HFF-Myc (cell line): ENCODE data around the gene EIF4E.
A peak's percentile ranks its signal among the peaks of the same experiment; 100 is the strongest.

Experiments used
- DNase-seq: peaks from one replicate; pipeline ENCODE4 v3.0.0-alpha.2; 2011; ENCODE audit warnings: low read depth; ENCODE audit errors: extremely low read depth
- H3K4me3 ChIP-seq: replicated peaks from 2 replicates; pipeline ENCODE4 v1.5.1; 2011; ENCODE audit warnings: low read depth, mild to moderate bottlenecking, control low read depth, low read length
- CTCF ChIP-seq: IDR thresholded peaks from 2 replicates; pipeline ENCODE4 v1.5.1; 2012; ENCODE audit warnings: mild to moderate bottlenecking, low read depth, low read length, control low read depth; ENCODE audit errors: missing control alignments

EIF4E gene

DNA sequence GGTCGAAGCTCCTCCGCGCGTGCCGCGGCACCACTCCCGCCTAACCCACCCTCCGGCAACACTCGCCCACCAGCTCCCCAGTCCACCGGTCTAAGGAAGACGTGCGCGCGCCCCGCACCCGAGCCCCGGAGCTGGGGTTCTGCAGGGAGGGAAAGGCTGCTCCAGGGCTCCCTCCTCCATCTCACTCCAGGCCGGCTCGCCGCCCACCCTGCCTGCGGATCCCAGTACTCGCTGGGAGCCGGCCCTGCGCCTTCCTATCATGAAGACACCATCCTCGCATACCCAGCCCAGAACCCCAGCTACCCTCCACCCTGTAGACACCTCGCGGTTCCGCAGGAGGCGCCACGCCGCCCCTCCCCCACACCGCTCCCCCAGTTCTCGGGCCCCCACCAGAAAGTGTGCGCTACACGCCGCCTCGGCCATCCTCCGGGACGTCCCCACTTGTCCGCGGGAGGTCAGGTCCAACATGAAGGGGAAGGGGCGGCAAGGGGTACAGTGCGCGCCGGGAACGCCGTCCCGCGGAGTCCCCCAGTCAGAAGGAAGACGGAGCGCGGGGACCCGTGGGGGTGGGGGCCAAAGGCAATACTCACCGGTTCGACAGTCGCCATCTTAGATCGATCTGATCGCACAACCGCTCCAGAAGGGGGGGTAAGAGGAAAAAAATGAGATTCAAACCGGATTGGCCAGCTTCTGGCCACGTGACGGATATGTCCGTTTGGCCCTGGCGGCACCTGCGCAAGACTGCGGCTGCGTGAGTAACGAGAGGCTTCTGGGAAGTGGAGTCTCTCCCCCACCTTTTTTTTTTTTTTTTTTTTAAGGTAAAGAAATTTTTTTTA, at the start of gene EIF4E:
TSS of gene EIF4E (minus strand) at position 629 of the 836 bp plus-strand sequence. CDS start at position 608, 21 bp downstream.
- DNase-seq: peak; percentile 96
- peak; percentile 8 for TF ChIP-seq CTCF

GRCh38 chr4:98977557-98977956, 48.6 kb upstream of the EIF4E start:
- no peak for TF ChIP-seq CTCF
- DNase-seq: no peak
- no peak overlapping the region for H3K4me3 ChIP-seq

More for the DNA sequence above, at the start of gene EIF4E:
- H3K4me3 ChIP-seq: peak within 1 kb of the TSS; percentile 90

DNA sequence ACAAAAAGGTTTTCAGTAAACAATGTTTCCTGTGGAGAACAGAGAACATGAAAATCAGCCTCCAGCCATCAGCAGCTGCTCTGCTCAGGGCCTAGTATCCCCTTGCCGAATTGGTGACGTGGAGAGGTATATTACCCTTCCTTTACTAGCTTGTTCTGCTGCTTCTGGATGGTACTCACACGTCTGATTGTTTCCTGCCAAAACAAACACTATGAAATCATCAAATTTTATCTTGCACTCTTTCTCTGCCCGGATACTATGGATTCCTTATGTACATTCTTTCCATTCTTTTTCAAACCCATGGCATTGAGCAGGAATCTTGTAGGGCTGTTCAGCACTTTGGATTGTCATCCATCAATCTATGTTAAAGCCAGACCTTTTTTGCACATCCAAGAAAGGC, 47.8 kb upstream of the EIF4E start:
- no peak for DNase-seq
- H3K4me3 ChIP-seq: no peak overlapping the region
- no peak for TF ChIP-seq CTCF

- TF ChIP-seq CTCF: no peak
- DNase-seq: no peak
- H3K4me3 ChIP-seq: no peak overlapping the region
Observed at GRCh38 chr4:98969878-98970785, 41.2 kb upstream of the EIF4E start.

GRCh38 chr4:98967786-98968329, 38.9 kb upstream of the EIF4E start:
- H3K4me3 ChIP-seq: no peak overlapping the region
- TF ChIP-seq CTCF: no peak
- no peak for DNase-seq

DNA sequence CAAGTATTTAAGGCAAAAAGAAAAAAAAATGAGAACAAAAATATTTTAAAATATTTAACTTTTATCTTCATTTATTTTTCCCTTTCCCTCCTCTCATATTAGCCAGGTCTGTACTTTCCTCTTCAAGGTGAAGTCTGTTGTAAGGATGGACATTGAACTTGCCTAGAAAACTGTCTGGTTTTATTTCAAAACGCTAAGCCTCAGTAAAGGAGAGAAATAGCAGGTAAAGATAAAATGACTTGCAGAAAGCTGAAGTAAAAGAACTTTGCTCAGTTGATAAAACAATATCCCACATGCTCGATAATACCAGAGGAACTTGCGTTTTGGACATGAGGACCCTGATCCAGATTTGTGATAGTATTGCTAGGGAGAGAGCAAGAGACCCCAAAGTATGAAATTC, 38.0 kb upstream of the EIF4E start:
- no peak for TF ChIP-seq CTCF
- H3K4me3 ChIP-seq: no peak overlapping the region
- no peak for DNase-seq
